ENCODE measurements around the gene SLC22A23.

SLC22A23 gene

GRCh38 chr6:3468585-3468984 is 11.7 kb upstream of the SLC22A23 start:
- no peak for DNase-seq

- no peak for DNase-seq
Observed at GRCh38 chr6:3467996-3468395, 11.1 kb upstream of the SLC22A23 start.

- DNase-seq, result no peak
Observed at GRCh38 chr6:3466488-3467219, 9.8 kb upstream of the SLC22A23 start.

GRCh38 chr6:3460253-3460652 is 3.4 kb upstream of the SLC22A23 start:
- DNase-seq, result no peak

GRCh38 chr6:3458706-3459421 is 2.0 kb upstream of the SLC22A23 start:
- DNase-seq, result no peak

- peak; percentile 66 for DNase-seq
Observed at GRCh38 chr6:3457710-3458602, 1.1 kb upstream of the SLC22A23 start.

- no peak for DNase-seq
Observed at GRCh38 chr6:3456395-3456897, 404 bp downstream of the SLC22A23 start.

GRCh38 chr6:3455569-3456394 is 1.1 kb downstream of the SLC22A23 start:
- DNase-seq, result no peak

- DNase-seq, result no peak
Observed at GRCh38 chr6:3455147-3455568, 1.7 kb downstream of the SLC22A23 start.

- DNase-seq, result peak; percentile 57
Observed at GRCh38 chr6:3454273-3455010, 2.4 kb downstream of the SLC22A23 start.

GRCh38 chr6:3453413-3454272 is 3.2 kb downstream of the SLC22A23 start:
- DNase-seq, result peak; percentile 57

GRCh38 chr6:3451498-3451897 is 5.4 kb downstream of the SLC22A23 start:
- no peak for DNase-seq

- DNase-seq, result no peak
Observed at GRCh38 chr6:3450888-3451287, 6.0 kb downstream of the SLC22A23 start.

- DNase-seq, result no peak
Observed at GRCh38 chr6:3449750-3450305, 7.0 kb downstream of the SLC22A23 start.

- DNase-seq, result no peak
Observed at GRCh38 chr6:3449321-3449720, 7.5 kb downstream of the SLC22A23 start.

- no peak for DNase-seq
Observed at GRCh38 chr6:3447005-3447404, 9.8 kb downstream of the SLC22A23 start.

- DNase-seq, result no peak
Observed at GRCh38 chr6:3446184-3446583, 10.7 kb downstream of the SLC22A23 start.

- DNase-seq, result no peak
Observed at GRCh38 chr6:3444276-3445088, 12.4 kb downstream of the SLC22A23 start.

- DNase-seq, result no peak
Observed at GRCh38 chr6:3443221-3443515, 13.7 kb downstream of the SLC22A23 start.

Measured in NCI-H2227 treated with DMSO at 0.1 percent for 48 hours (cell line).